C1 segment of cervical spinal cord (tissue), 14 donors: Measurements from ENCODE around the gene LRPAP1.
"Not testable (repeated sequence)": the region's sequence is repeated elsewhere in the genome, so short reads cannot be mapped to it uniquely, and the experiment has no call there.

Experiments used
- DNase-seq, 14 donors: peaks; one replicate each; lab custom pipeline; 2025; lab: John Stamatoyannopoulos, UW

LRPAP1 gene

DNA sequence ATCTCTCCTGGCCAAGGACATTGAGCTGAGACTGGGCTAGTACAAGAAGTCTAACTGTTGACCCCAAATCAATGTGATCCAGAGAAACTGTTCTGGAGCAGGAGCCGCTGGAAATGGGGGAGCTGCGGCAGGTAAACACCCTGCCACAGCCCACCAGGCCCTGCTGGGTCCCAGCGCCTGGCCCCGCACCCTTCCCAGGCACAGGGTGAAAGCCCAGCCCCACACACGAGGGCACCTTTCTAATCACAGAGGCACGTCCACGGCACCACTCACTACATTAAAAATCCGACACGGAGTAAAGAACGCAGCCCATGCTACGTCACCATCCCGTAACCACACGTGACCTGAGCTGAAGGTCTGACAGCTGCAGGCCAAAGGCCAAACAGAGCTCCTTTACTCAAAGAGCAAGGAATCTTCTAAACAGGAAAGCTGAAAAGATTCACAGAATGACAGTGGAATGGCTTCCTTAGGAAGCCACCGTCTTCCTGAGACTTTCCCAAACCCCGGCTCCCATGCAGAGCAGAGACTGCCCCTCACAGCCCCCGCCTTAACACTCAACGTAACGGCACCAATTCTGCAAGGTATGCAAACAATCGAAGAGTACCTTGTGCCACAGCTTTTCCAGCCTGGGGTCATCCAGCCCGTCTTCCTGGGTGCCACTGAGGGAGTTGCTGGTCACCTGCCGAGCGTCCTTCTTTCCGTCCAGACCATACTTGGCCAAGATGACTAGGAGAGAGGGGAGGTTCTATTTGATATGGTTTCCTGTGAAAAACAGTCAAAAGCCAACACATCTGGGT lies 12.6 kb downstream of the LRPAP1 start:
- no peak for DNase-seq

DNA sequence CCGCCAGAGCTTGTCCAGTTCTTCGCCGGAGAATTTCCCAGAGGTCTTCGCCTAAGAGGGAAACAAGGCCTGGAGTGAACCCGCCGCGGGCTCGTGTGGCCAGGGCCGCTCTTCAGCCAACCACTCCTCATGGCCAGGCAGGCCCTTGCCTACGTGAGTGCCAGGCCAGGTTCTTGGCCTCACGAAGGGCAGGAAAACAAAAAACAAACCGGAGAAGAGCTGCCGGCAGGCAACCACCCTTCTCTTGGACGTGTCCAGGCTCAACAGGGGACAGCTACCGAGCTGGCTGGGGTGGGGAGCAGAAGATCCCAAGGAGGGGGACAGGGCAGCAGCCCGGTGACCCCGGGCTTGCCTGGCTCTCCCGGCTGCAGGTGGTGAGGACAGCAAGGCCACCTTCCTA lies 13.3 kb downstream of the LRPAP1 start:
- DNase-seq, result no peak

DNA sequence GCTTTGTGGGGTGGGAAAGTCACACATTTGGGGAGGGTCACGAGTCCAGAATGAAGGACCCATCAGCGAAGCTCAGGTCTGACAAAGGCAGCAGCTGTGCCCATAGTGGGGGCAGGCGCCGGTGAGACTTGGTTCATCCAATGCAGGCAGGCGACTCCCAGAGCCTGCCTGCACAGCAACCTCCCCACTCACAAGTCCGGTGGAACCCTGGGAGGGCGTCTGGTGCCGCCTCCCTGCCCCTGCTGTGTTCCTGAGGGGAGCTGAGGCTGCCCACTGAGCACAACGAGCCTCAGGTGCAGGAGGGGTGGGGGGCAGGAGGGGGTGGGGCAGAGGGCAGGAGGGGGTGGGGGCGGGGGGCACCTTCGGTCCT lies 13.7 kb downstream of the LRPAP1 start:
- no peak for DNase-seq

DNA sequence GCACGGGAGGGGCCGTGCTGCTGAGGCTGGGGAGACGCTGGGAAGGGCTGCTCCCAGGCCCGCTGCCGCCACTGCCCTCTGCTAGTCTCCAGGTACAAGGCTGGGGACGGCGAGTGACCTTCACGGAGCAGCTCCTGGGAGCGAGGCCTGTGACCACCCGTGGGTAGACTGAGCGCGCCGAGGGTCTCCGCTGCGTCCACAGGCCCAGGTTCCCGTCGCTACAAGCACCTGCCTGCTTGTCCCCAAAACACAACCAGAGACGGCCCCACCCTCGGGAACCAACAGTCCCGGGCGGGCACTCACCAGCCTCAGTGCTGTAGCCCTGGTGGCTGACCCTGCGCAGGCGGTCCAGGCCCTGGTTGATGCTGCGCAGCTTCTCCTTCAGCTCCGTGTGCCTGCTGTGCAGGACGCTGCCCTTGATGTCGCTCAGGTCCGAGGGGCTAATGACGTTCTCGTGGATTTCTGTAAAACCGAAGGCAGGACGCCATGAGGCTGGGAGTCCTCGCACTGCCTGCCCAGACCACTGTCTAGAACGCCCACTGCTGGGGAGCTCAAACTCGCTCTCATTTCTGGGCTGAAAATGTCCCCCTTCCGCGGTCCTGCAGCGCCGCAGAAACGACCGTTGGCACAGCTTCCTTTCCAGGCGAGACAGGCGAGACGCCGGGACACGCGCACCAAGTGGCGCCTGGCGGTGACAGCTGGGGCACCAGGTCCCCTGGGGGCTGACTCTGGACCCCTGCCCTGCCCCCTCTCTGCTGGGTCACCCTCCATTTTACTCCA lies 14.3 kb downstream of the LRPAP1 start:
- DNase-seq, result no peak

DNA sequence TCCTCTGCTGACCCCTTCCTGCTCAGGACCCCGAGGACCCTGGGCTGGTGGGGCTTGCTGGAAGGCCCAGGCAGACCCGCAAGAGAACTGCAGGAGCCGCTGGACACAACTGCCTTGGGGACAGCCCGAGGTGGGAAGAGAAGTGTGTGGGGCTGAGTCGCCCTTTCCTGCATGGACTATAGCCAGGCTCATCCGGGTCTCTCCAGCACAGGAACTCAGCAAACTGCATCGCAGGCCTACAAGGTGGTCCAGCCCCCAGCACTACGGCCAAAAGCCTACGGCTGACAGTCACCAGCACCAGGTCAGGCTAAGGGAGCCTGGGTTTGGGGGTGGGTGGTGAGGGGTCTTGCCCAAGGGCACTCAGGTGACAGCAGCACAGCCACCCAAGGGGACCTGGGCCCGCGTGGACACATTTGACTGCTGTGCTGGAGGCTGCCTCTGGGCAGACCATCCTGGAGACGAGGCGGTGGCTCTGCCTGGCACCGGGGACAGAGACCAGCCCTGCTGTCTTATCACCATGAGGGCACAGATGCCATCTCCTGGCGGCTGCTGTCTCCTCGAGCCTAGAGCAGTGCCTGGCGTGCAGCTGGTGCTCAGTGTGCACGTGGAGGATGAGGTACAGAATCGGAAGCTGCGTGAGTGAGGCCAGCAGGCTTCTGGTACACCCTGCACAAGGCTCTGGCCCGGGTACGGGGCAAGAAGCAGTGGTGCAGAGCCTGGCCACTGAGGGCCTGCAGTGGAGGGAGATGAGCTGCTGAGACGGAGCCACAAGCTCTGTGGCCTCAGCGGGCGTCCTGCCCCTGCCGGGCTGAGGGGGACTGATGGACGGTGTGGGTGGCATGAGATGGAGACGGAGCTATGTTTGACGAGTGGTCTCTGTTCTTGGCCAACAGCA lies 15.1 kb downstream of the LRPAP1 start:
- DNase-seq, result no peak

DNA sequence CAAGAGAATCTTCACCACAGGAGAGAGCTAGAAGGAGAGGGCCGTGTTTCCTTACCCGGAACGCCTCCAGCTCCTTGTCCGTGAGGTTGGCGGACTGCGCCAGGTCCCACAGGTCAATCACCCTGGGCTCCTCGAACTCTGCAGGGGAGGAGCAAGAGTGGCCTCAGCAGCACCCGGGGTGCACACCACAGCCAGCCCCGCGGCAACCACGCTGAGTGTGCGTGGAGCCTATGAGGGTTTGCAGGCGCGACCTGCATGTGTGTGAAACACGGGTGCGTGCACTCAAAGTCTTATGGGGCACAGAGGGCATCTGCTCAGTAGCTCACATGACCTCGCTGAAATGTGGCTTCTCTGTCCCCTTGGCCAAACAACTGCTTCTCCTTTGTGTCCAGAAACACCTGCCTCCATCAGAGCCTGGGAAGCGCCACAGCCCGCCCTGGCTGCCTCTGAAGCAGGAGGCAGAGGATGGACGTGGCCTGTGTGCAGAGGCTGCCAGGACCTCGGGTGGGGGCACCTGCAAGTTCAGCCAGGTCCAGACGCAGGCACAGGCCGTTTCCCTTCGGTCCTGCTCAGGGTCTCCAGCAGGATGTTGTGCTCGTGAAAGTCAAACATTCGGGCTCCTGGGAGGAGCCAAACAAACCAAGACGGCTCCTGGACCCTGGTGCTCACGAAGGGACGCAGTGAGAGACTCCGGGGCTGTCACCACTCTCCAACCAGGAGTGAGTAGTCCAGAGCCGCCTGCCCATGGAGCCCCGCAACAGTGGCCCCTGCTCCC lies 16.0 kb downstream of the LRPAP1 start:
- DNase-seq, result no peak

DNA sequence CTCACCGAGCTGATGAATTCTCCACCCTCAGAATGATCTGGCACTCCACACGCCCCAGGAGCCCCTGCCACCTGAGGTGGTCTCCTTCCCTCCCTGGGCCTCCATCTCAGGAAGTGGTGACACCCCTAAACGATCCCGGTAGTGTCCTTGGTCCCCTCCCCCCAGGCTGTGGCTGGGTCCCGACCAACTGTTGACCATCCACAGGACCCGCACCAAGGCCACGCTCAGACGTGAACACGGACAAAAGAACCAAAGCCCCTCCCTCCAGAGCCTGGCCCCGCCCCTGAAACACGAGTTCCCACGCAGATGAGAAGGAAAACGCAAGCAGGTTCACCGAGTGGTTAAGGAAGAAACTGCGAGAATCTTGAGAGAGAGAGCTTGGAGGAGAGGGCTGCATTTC lies 16.6 kb downstream of the LRPAP1 start:
- DNase-seq, result no peak

DNA sequence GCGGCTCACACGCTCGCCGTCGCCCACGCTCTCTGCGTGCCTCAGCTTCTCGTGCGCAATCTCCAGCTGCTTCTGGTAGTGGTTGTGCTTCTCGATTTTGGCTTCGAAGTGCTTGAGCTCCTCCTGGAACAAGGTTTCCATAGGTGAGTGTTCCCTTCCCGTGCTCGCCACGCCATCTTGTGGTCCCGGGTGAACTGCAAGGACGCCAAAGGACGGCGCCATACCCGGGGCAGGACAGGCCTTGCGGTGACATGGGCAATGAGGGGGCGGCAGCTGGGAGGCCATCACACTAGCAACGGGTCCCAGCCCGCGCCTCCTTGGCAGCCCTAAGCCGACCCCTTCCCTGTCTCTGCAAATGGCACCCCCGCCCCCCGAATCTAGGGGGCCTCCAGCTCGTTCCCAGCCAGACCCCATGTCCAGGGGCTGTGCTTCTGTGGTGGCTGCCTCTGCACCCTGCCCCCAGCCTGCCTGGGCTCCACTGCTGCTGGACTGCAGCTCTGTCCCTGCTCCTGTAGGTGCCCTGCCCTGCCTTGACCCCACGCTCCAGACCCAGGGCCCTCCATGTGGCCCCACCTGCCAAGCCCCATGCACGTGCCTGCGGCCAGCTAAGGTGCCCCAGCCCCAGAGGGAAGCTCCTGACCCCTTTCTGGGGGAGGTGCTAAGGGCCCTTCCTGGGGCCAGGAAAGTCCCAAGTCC lies 17.3 kb downstream of the LRPAP1 start:
- no peak for DNase-seq

DNA sequence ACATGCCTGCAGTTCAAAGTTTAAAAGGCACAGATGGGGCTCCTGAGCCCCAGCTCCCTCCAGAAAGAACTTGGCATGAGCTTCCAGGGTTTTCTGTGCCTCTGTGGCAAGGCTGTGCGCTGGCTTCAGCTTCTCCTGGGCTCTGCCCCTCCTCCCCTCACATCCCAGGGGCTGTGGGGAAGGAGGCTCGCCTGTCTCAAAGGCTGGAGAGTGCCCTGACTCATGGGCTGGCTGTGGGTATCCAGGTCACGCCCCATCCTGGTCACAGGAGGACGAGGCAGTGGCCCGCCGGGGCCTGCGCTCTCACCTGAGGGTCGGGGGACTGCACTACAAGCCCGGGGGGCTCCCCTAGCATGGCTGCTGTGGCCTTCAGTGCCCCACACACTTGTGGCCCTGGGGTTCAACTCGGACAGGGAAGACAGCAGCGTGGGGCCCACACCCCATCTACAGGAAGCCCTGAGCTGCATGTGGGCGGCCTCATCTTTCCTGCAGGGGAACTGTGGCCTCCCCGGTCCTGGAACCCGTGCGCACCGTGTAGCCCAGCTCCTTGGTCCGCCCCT lies 17.9 kb downstream of the LRPAP1 start:
- no peak for DNase-seq

DNA sequence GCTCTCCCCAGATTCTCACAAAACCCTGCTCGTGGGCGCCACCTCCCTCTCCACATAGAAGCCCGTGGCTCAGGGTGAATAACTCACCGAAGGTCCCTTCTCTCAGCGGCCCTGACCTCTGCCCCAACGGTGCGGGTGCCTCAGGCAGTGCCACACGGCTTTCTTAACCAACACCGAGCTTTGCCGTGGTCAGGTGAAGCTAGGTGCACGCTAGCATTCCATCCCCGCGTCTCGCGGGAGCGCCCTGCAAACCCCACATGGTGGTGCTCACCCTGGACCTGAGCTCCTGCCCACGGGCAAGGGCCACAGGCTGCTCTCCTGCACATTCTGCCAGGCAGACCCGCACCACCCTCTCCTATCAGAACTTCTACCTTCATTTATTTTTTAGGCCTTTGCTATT lies 18.4 kb downstream of the LRPAP1 start:
- no peak for DNase-seq

DNA sequence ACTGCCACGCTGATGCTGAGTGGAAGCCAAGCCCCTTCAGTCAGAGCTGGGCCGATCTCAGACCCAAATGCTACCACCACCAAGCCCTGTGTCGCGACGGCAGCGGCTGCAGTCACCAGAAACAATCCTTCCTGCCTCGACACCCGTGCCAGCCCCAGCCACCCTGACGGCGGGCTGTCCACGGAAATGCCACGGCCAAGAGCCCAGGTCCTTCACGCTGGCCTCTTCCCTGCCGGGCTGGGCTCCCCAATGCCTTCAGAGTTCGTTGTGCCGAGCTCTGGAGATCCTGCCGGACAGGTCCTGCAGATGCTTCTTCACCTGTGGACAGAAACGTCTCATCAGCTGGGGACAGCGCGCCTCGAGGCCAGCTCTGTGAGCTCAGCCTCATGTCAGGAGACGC lies 19.5 kb downstream of the LRPAP1 start:
- DNase-seq, result no peak

DNA sequence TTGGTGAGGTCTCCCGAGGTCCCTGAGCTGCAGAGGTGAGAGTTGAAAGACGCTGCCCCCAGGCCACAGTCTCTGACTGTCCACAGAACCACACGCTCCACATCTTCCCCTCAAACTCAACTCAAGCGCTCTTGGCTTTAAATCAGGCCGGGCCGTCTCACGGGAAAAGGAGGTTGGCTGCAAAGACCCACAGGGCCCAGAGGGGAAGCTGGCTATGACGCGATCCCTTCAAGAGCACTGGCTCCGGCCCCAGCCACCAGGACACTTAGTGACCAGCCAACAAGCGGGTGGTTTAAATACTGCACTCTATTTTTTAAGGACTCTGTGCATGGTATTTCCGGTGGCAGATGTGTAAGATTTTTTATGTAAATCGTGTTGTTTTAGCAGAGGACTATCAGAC lies 19.9 kb downstream of the LRPAP1 start:
- DNase-seq, result no peak

DNA sequence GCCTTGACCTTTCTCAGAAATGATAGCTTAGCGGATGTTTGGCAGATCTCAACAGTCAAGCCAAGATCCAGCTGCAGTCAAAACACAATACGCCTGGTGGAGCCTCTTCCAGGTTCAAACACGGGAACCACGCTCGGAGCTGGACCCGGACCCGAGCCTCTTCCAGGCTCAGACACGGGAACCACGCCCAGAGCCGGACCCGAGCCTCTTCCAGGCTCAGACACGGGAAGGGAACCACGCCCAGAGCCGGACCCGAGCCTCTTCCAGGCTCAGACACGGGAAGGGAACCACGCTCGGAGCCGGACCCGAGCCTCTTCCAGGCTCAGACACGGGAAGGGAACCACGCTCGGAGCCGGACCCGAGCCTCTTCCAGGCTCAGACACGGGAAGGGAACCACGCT lies 20.6 kb downstream of the LRPAP1 start:
- not testable (repeated sequence) for DNase-seq

DNA sequence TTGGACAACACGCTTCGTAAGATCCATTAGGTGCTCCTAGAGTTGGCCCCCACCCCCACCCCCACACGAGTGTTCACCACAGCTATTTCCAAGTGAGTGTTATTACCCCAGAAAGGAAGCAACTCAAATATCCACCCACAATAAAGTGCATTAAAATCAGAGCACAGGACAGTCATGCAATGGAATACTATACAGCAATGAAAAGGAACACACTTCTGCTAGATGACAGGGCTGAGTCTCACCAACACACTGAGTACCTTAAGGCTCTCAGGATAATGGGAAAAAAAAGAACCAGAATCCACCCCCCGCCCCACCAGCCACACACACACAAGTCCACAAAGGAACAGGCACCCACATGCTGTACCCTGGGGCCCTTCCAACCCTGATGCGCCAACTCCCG lies 21.0 kb downstream of the LRPAP1 start:
- no peak for DNase-seq

DNA sequence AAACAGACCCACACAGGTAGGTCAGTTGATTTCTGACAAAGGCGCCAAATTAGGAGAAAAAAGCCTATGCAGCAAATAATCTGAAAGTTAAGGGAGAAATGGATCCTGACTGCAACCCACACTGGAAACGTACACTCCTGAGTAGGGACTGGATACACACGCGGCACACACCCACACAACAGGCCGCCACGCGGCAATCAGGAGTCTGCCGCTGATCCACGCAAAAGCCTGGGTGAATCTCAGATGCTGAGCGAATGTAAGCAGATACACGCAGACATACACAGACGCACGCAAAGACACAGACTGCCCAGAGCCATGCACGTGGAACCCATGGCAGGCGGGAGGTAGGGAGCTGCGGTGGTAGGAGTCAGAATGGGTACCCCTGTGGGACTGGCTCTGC lies 21.7 kb downstream of the LRPAP1 start:
- no peak for DNase-seq

DNA sequence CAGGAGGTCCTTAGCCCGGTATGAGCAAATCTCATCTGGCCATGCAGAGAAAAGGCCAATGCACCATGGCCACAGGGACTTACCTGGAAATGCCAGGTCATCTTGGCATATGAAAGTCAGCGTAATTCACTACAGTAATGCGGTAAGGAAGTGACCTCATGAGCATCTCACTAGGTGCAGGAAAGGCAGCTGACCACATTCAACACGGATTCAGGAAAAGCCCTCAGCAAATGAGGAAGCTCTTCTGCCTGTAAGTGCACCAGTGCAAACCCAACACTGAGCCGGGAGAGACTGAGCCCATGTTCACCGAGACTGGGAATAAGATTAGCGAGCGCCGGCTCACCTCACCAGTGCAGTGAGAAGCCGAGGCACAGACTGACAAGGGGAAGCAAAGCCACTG lies 23.7 kb downstream of the LRPAP1 start:
- DNase-seq, result no peak

DNA sequence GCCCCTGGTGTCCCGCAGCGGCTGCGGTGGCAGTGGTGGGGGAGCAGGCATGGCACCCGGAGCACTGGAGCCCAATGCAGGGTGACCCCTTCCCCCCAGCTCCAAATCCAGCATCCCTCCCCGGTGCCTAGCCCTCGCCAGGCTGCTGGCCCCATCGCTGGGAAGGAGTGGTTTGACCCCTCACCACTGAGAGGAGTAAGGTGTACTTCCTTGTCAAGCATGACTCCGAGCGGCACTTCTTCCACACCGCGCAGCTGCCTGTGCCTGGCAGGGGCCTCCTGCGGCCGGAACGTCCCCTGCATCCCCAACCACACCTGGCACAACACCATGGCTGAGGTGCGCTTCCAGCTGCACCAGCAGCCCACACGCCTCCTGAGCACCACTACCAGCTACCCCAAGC lies 27.0 kb downstream of the LRPAP1 start:
- DNase-seq, result no peak

DNA sequence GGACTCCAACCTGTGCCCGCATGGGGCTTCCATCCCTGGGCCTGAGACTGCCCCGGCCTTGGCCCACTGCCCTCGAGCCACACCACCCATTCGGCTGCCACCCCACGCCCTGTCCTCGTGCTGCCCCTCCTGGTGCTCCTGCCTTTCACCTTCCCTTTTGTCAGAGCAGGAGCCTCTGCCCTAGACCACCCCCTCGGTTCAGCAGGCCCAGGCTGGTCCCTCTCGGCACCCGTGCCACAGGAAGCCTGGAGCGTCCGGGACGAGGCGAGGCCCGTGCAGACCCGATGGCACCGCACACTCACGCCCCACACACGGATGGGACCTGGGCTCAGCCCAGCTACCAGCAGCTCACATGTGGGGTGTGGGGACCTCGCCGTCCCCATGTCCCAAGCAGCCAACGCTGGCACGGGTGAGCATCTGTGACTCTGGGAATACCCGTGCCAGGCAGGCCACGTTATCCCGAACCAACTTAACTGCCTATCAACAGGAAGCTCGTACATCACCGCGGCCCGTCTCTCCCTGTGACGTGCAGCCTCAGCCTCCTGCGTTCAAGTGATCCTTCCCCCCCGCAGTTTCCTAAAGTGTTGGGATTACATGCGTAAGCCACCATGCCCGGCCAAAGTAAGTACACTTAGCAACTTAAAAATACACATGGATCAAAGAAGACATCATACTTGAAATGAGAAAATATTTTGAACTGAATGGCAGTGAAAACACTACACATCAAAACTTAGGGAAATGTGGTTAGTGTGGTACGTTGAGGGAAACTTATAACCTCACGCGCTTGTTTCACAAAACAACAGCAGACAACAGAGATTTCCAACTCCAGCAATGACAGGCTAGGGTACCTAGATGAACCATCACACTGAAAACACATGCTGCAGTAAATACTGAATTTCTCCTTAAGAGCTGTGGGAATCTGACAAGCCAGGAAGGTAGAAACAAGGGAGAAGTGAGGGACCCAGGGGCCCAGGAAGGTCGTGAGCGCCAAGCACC lies 29.0 kb downstream of the LRPAP1 start:
- DNase-seq, result no peak

DNA sequence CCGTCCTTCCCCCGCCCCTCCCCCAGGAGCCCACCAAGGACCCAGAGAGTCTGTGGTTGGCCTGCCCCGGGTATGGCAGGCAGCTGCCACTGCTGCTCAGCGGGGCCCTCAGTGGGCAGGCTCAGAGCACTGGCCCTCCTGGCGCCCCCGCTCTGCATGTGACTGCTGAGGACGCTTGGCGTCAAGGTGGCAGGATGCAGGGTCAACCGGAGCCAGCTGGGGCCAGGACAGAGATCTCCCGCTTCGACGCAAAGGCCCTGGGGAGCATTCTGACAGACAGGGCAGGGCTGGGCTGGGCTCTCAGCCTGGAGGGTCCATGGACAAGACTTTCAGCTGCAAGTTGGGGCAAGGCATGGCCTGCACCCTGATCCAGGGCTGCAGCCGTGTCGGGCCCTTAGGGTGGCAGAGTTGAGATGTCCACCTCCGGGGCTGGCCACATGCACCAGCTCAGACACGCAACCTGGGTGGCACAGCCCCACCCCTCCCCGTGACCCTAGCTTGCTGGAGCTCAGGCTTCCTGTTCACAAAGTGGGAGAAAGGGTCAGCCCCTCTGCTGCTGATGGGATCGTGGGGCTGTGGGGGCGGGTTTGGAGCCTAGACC lies 30.3 kb downstream of the LRPAP1 start:
- no peak for DNase-seq
